Upper lobe of left lung (tissue), 4 donors: ENCODE measurements around the gene SEMA6C.

Experiments
- POLR2A ChIP-seq, 4 donors: fragments of 450-650 bp; IDR thresholded peaks; one replicate each; pipeline ENCODE4 v1.5.1; 2016 to 2017; ENCODE audit warnings: antibody characterized with exemption in 4 of 4, mild to moderate bottlenecking in 2 of 4
- TF ChIP-seq, protein P1 (sequence below), 6 experiments: fragments of 450-650 bp in 4 of 6; fragments of 200-600 bp in 2 of 6; sonication (generic) in 2 of 6; IDR thresholded peaks; one replicate each; pipeline ENCODE4 v1.5.1; 2016 to 2019; ENCODE audit warnings: antibody characterized with exemption in 6 of 6

DNA sequence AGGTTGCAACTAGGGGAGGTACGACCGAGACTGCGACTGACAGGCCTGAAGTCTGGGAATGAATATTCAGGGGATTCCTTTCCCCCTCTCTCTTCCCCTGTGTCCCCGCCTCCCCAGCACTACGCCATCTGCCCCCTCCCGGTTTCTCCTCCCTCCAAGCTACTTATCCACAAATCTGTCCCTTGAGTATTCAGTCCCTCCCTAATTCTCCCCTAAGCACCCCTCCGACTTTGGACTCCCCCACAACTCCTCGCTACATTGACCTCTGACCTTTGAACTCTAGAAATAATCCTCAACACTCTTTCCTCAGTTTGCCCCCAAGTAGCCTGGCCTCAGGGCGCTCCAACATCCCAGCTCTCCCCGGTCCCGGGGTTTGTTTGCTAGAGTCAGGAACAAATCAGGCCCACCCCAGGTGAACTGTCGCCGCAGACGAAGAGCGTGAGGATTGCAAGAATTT lies 18.9 kb upstream of the SEMA6C start:
- TF ChIP-seq, protein P1, sequence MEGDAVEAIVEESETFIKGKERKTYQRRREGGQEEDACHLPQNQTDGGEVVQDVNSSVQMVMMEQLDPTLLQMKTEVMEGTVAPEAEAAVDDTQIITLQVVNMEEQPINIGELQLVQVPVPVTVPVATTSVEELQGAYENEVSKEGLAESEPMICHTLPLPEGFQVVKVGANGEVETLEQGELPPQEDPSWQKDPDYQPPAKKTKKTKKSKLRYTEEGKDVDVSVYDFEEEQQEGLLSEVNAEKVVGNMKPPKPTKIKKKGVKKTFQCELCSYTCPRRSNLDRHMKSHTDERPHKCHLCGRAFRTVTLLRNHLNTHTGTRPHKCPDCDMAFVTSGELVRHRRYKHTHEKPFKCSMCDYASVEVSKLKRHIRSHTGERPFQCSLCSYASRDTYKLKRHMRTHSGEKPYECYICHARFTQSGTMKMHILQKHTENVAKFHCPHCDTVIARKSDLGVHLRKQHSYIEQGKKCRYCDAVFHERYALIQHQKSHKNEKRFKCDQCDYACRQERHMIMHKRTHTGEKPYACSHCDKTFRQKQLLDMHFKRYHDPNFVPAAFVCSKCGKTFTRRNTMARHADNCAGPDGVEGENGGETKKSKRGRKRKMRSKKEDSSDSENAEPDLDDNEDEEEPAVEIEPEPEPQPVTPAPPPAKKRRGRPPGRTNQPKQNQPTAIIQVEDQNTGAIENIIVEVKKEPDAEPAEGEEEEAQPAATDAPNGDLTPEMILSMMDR (IDR thresholded peaks at IDR 0.05) = no peak
- TF ChIP-seq POLR2A (IDR thresholded peaks at IDR 0.05) = no peak
